ENCODE results near the gene VAV2.
"Not testable (repeated sequence)": the region's sequence is repeated elsewhere in the genome, so short reads cannot be mapped to it uniquely, and the experiment has no call there.

Gene VAV2

DNA sequence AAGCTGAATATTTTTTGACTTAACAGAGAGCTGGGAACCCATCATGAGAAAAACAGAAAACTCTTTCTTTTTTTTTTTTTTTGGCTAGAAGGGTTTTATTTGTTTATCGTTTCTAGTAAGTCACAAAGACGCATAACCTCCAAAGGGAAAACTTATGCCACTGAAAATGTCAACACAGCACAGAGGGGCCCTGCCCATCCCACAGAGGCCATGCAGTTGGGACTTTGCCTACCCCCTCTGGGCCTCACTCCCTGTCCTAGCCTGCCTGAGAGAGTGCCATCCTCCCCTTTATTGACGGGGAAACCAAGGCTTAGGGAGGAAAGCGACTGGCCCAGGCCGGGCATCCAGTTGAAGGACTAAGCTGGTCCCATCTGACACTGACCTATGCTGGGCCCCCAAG, 74.7 kb downstream of the VAV2 start:
- no peak for DNase-seq (ENCODE audit: low read depth, low spot score)

DNA sequence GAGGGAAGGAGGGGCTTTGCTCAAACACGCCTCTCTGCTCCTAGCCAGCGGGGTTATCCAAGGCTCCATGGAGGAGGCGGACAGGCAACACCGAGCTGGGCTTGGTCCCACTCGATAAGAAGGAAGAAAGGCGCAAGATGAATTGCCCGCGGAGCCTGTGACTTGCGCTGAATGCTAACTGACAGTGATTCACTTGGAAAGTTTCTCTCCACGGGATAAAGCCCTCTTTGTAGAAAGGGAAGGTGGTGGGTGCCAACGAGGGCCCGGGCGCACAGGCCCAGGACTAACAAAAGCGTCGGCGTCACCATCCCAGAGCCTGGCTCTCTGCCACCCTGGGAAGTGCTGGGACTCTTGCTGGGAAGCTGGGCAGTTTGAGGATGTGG, 76.0 kb downstream of the VAV2 start:
- no peak for DNase-seq (ENCODE audit: low read depth, low spot score)

DNA sequence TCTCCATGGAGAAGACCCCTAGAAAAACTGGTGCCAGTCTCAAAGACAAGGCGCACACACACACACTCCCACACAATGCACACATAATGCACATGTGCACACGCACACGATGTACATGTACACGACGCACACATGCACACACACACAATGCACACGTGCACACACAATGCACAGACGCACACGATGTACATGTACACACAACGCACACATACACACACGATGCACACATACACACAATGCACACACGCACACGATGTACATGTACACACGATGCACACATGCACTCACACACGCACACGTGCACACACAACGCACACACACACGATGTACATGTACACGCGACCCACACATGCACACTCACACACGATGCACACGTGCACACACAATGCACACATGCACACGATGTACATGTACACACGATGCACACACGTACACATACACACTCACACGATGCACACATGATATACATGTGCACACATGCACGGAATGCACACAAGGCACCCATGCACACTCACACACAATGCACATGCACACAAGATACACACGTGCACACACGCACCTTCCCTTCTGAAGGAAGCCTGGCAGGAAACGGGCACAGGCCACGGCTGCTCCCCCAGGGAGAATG, 76.5 kb downstream of the VAV2 start:
- no peak for DNase-seq (ENCODE audit: low read depth, low spot score)

DNA sequence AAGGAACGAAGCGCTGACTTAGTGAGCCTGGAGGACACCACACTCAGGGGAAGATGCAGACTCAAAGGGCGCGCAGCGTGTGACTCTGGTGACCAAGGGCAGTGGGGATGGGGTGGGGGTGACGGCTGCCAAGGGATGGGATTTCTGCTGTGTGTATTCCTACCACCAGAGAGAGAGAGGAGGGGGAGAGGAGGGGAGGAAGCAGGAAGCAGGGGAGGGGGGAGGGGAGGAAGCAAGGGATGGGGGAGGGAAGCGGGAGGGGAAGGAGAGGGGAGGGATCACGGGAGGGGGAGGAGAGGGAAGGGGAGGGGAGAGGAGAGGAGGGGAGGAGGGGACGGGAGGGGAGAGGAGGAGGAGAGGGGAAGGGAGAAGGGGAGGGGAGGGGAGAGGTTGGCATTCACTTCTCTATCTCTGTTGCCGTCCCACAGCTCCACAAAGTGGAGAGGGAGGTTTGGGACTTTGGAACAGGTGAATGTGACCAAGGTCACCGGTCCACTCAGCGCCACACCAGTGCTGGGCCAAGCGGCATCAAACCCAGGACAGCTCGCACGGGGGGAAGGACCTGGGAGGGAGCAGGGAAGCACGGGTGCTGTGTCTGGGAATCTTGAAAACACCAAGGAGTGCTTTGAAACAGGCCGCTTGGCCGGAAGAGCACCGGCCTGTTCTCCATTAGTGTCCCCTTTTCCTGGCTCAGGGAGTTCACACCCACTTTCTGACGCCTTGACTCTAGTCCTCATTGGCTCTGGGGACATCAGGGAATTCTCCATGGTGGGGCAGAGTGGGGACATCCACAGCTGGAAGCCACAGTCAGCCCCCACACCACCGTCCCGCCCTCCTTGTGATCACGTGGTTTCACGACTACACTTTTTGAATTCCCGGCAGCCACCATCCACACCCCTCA, 77.4 kb downstream of the VAV2 start:
- no peak for DNase-seq (ENCODE audit: low read depth, low spot score)

DNA sequence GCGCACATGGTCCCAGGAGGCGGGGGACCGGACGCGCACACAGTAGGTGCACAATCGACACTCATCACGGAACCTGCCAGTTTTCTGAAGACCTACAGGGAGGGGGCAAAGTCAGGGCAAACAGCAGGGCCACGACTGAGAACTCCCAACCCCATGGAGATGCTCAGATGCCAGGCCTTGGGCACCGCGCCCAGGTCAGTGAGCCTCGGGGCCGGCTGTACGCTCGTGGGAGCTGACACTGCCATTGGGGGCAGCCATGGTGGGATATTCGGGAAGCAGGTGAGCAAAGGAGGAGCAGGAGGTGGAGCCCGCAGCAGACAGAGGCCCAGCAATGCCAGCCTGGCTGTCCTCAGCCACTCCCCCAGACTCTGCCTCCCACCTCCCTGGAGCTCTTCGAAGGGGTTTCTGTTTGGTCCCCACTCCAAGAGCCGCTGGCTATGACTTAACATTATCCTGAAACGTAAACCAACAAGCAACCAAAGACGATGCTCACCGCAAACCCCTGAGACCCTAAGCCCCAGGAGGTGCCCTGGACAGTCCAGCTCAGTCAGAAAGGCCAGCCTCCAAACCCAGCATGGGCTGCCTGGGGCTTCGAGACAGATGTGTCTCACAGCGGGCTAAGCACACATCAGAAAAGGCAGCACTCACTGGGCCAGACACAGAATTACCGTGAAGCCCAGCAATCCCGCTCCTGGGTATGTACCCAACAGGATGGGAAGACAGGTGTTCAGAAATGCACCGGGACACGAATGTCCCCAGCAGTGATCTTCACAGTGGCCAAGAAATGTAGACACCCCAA, 78.4 kb downstream of the VAV2 start:
- no peak for DNase-seq (ENCODE audit: low read depth, low spot score)

DNA sequence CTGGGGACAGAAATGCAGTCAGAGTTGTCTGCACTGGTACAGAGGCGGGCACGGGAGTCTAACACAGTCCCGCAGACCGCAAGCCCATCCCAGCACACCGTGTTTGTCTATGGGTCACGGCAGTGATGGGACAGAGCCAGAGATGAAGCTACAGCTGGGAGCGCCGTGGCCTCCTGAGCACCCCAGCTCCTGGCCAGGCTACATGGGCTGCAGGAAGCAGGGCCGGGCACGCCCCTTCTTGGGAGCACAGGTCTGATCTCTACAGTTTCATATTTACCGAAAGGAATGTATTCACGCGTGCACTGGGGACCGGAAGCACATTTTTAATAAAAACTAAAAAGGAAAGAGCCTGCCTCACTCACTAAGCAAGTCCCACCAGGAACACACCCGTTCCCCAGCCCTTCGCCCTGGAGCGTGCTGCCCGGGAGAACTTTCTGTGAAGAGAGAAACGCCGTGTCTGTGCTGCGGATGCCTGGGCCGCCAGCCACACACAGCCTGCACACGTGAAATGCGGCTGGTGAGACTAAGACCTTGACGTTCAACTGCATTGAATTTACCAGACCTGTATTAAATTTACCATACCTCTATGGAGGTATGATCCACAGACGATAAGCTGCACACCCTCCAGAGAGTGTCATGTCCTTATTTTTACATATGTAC, 81.1 kb downstream of the VAV2 start:
- no peak for DNase-seq (ENCODE audit: low read depth, low spot score)

DNA sequence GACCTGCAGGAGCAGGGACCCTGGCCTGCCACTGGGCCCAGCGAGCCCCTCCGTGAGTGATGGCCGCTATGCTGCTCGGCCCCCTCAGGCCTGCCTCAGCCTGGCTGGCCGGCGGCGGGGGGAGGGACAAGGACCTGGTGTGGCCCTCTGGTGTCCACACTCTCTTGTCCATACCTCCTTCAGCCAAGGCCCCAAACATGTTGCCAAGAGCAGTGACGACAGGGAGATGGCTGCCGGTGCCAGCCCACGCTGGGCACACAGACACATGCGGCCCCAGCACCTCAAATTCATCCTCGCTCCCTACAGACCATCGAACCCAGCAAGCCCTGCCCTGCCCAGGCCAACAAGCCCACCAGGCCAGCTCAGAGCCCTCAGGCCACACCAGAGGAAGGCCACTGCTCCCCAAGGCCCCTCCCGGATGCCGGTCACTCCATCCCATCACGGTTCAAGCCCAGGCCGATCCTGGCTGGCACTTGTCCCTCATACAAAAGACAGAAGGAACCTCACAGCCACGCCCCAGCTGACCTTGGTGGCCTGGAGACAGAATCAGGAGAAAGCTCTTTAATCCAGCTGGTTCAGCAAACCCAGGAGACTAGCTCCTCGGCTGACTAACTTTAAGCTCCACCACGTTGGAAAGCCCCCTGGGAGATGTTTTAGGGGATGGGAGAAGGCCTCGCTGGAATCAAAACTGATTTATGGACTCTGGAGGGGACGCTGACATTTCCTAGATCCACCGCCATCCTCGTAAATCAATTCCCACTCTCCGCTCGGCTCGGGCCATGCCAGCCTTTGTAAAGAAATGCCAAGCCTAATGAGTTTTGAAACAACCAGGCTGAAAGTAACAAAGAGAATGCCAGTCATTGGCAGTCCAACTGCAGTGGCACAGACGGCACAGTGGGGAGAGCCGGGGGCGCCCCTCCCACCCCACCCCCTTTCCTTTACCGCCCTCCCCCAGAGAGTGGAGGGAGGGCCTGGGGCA, 84.9 kb downstream of the VAV2 start:
- DNase-seq (ENCODE audit: low read depth, low spot score) = no peak

DNA sequence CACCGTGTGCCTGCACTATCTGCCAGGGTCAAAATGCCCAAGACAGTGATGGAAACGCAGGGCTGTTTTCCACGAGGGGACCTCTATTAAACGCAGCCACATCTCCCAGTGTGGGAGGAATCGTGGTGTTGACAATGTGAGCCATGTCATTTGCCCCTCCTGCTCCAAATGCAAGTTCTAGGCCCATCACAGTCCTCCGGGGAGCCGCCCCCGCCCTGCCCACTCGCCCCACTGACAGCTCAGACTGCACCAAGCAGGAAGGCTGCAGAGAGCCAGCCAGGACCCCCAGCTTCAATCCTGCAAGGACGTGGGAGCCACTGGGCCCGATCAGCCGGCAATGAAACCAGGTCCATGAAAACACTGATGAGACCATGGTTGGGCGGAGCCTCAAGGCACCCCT, 85.9 kb downstream of the VAV2 start:
- no peak for DNase-seq (ENCODE audit: low read depth, low spot score)

DNA sequence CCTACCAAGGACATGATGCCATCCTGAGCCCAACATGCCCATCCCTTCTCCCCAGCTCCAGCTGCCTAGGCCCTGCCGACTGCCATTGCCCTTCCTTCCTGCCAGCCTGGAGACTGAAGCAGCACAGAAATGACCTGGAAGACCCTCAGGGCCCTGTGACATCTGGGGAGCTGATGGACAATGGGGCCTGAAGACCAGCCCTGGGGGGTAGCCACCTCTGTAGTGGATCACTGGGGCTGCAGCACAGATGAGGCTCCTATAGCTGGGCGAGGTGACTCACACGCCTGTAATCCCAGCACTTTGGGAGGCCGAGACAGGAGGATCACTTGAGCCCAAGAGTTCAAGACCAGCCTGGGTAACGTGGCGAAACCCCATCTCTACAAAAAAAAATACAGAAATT, 86.6 kb downstream of the VAV2 start:
- no peak for DNase-seq (ENCODE audit: low read depth, low spot score)

DNA sequence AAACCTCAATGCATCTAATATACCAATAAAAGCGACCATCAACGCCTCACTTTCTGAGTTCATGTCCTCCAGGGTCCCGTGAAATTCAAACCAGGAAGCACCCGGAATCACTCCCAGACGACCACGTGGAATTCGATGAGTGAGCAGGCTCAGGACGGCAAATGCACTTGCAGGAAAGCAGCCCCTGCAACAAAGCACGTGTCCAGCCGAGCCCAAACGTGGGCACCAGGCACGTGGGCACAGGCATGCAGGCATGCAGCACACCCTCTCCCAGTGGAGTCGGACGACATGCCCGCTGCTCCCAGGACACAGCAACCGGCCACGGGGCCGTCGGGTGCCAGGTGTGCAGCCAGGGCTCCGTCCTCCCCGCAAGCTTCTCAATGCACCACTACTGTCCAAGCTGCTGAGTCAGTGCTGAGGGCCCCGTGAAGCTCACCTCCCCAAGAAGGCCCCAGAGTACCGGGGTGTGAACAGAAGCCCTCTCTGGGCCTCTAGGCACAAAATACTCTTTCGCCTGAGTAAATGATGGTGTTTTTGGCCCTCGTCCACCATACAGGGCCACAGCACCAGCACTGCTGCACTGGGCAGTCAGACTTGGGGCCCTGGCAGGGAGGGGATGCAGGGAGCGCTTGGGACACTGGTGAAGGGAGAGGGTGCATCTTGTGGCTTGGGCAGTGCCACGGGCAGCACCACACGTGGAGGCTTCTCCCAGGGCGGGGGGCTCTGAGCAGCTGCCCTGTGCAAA, 87.6 kb downstream of the VAV2 start:
- no peak for DNase-seq (ENCODE audit: low read depth, low spot score)

DNA sequence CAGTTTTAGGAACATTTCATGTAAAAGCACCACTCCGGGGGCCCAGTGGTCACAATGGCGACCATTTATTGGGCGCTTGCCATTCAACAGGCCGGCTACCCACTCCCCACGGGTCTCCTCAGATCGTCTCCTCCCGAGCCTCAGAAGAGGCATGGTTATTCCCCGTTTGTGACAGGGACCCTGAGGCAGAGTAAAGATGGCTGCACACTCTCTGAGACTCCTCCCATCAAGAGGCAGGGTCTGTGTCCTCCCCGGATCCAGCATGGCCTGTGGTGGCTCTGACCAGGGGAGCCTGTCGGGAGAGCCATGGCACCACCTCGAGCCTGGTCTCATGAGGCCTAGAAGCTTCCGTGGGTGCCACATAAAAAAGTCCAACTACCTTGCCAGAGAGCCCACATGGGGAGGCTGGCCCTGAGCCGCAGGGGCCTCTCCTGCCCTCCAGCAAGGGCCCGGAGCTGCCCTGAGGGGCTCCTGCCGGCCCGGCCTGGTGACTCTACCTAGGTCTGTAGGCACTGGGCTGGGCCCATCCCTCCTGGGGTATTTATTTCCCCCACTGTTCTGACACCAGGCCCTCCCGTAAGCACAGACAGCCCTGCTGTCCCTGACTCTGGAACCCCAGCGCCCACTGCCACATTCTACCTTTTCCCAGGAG, 90.8 kb downstream of the VAV2 start:
- no peak for DNase-seq (ENCODE audit: low read depth, low spot score)

DNA sequence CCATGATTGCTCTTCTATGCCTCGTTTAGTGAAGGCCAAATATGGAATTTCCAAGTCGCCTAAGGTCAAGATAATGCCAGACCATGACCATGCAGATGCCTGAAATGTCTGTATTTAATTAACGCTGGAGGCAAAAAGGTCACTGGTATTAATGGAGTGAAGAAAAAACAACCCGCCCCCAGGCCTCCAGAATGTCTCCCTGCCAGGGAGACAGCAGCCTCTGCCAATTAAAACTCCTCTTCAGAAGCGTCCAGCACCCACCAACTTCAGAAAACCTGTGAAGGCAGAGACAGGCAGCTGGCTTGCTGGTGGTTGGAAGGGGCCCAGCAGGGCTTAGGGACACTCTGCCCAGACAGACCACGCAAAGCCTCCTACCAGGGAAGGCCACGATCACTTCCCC, 94.4 kb downstream of the VAV2 start:
- no peak for DNase-seq (ENCODE audit: low read depth, low spot score)

DNA sequence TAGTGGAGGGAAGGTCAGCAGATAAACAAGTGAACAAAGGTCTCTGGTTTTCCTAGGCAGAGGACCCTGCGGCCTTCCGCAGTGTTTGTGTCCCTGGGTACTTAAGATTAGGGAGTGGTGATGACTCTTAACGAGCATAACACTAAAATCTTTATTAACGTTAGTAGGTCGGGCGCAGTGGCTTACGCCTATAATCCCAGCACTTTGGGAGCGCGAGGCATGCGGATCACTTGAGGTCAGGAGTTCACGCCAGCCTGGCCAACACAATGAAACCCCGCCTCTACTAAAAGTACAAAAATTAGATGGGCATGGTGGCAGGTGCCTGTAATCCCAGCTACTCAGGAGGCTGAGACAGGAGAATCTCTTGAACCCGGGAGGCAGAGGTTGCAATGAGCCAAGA, 96.1 kb downstream of the VAV2 start:
- not testable (repeated sequence) for DNase-seq (ENCODE audit: low read depth, low spot score)

DNA sequence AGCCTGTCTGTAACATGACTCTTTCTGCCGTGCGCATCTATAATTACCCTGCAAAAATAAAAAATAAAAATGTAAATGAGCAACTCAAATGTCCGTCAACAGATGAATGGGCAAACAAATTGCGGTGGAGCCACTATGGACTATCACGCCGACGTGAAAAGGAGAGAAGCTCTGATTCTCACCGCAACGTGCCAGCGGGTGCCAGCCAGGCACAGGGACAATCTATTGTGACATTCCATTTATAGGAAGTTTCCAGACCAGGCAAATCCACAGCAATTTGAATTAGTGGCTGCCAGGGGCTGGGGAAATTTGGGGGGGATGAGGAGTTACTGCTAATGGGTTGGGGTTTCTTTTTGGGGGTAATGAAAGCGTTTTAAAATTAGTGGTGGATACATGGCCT, 96.8 kb downstream of the VAV2 start:
- DNase-seq (ENCODE audit: low read depth, low spot score) = no peak

DNA sequence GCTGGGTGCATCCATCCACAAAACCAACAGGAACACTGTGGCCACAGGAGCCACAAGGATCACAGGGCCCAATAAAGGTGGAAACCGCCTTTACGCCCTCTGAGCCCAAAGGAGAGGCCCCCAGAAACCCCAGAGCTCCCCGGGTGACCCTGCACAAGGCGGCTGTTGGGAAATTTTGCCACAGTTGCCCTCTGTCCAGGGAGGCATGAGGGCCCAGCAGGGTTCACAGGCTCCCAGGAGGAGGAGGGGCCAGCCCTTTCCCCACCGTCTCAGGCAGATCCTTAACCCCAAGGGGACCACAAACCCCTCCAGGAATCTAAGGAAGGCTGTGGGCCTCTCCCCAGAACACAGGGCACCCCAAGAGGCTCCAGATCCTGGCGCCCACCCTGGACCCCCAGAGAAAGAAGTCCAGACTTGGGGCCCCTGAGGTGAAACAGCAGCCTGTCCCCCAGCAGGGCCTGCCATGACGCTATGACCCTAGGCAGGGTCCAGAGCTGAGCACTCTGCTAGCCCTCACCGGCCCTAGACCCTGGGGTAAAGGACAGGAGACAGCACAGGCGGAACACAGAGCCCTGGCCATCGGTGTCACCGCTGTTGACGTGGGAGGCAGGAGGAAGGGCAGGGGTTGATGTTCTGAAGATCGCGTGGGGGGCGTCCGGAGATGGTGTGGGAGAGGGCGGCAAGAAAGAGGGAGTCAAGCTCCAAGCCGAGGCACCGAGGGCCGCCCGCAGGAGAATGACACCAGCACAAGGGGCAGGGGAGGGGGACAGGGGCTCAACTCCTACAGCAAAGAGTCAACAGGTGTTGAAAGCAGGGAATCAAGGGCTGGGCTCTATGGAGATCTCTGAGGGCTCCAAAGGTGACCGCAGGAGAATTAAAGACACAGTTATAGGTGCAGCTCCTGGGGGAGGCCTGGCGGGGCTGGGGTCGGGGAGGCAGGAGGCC, 97.5 kb downstream of the VAV2 start:
- DNase-seq (ENCODE audit: low read depth, low spot score) = no peak

DNA sequence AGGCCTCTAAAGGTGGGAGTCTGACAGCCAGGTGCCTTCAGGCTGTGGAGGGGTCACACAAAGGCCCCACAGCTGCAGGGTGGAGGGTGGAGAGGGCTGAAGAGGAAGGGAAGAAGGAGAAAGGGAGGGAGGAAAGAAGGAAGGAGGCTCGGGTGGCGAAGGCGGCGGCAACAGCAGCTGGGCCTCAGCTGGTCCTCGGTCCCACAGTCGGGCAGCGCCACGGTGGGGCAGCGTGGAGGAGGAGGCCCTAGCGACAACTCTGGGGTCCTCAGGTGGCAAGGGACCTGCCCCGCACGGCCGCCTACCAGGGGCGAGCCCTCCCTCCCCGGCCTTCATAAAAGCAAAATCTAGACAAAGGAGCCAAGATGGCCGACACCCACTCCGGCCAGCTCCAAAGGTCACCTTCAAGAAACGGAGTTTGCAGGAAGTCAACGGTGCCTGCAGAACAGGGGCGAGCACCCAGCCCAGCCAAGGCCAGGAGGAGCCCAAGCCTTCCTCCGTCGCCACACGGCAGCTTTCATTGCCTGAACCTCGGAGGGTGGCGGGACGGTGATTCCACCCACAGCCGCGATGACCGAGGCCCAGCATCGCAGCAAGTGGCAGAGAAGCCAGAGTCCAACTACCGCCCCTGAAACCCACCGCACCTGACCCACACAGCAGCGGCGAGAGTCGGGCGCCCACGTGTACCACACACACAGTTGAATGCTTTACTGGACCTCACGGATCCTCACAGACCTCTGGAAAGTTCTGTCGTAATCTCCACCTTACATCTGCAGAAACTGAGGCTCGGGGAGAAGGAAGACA, 98.7 kb downstream of the VAV2 start:
- no peak for DNase-seq (ENCODE audit: low read depth, low spot score)

DNA sequence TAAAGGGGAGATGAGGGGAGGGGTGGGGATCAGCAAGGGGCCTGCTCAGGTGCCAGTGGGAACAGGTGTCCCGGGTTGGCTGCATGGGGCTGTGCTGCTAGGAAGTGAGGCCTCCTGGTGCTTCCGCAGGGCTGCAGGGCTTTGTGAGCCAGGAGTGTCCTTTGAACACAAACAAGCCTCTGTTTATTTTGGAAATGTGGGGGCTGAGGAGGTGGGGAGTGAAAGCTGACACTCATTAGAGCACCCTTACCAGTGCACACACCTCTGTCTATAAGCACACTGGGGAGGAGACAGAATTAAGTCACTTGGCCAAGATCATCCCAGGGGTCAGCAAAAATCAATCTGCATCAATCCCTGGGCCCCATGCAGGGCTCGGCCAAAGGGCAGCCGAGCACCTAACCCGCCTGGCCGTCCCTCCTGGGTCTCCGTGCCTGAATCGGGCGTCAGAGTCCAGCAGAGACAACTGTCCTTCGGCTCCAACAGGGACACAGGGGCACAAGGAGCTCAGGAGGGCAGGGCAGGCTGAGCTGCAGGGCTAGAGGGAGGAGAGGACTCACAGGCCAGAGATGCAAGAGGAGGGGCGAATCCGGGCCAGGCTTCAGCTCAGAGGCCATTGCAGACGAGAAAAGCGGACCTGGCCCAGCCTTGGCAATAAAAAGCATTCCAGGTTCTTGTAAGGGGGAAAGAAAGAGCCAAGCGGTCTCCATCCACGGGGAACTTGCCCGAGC, 99.8 kb downstream of the VAV2 start:
- DNase-seq (ENCODE audit: low read depth, low spot score) = no peak
